ENCODE results near the gene POLR2J. TPM values are rescaled to one million over a fixed set of nuclear protein-coding genes. Genes with fewer than 3 reads are reported as not detected.
A peak's percentile ranks its signal among the peaks of the same experiment; 100 is the strongest.

Gene POLR2J
- total RNA-seq, 2 experiments from 2014 or later, result 49.1 to 54.7 TPM

- intact Hi-C loops (cut with micrococcal nuclease), result no loop called here
- Mint-ChIP-seq H3K9me3 (no peaks in the 10 kb centered on the region), H3K27me3 (no peaks in the 10 kb centered on the region), H3K4me1 (ENCODE audit: low read depth) (peaks cover 14% of the 10 kb centered on the region), H3K27ac (no peak overlapping the region), H3K4me3 (no peak overlapping the region), H3K36me3 (ENCODE audit: low read depth) (peaks cover 6% of the 10 kb centered on the region)
- no peak for TF ChIP-seq CTCF (IDR thresholded peaks at IDR 0.05)
- POLR2A ChIA-PET, result no interaction called here
- CTCF ChIA-PET, result no interaction called here
- DNase-seq (no peak), ATAC-seq (no peak)
Measured at GRCh38 chr7:102469351-102469971, 9.3 kb downstream of the POLR2J start.

DNA sequence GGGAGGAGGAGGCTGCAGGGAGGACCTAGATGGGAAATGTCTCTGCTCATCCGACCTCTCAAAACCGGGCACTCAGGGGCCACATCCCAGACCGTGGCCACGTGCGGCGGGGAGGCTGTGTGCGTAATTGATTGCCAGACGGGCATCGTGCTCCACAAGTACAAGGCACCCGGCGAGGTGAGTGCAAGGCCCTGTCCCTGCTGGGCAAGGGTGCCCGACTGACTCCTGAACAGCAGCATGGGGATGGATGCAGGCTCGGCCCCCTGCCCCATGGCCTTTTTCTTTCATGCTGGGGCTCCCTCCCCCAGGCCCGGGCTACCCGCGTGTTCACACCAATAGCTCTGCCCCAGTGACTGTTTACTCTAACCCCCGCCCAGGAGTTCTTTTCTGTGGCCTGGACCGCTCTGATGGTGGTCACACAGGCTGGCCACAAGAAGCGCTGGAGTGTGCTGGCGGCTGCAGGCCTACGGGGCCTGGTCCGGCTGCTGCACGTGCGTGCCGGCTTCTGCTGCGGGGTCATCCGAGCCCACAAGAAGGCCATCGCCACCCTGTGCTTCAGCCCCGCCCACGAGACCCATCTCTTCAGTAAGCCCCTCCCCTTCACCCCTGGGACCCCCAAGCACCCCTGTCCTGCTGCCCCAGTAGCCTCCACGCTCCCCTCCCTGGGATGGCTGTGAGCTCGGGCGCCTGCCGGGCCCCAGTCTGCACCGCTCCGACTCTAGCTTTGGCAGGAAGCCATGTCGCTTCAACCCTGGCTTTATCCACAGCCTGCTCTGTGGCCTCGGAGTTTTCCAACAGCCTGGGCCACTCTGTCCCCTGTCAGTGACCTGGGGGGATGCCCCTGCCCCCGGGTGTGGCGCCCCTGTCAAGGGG, 10.0 kb downstream of the POLR2J start:
- CTCF ChIA-PET, result no interaction called here
- H3K4me1 Mint-ChIP-seq (ENCODE audit: low read depth), result peaks cover 18% of the 10 kb centered on the region
- DNase-seq (no peak), ATAC-seq (no peak)
- peaks cover 8% of the 10 kb centered on the region for H3K36me3 Mint-ChIP-seq (ENCODE audit: low read depth)
- POLR2A ChIA-PET, result interaction anchor here (0.9 kb wide), 1 partner anchor 185 kb away, joined by 3 read pairs; no protein-coding TSS in a partner anchor
- no peaks in the 10 kb centered on the region for H3K9me3 Mint-ChIP-seq
- H3K27me3 Mint-ChIP-seq, result no peaks in the 10 kb centered on the region
- no peak overlapping the region for H3K4me3 Mint-ChIP-seq
- intact Hi-C loops (cut with micrococcal nuclease), result no loop called here
- TF ChIP-seq CTCF (IDR thresholded peaks at IDR 0.05), result no peak
- H3K27ac Mint-ChIP-seq, result no peak overlapping the region

DNA sequence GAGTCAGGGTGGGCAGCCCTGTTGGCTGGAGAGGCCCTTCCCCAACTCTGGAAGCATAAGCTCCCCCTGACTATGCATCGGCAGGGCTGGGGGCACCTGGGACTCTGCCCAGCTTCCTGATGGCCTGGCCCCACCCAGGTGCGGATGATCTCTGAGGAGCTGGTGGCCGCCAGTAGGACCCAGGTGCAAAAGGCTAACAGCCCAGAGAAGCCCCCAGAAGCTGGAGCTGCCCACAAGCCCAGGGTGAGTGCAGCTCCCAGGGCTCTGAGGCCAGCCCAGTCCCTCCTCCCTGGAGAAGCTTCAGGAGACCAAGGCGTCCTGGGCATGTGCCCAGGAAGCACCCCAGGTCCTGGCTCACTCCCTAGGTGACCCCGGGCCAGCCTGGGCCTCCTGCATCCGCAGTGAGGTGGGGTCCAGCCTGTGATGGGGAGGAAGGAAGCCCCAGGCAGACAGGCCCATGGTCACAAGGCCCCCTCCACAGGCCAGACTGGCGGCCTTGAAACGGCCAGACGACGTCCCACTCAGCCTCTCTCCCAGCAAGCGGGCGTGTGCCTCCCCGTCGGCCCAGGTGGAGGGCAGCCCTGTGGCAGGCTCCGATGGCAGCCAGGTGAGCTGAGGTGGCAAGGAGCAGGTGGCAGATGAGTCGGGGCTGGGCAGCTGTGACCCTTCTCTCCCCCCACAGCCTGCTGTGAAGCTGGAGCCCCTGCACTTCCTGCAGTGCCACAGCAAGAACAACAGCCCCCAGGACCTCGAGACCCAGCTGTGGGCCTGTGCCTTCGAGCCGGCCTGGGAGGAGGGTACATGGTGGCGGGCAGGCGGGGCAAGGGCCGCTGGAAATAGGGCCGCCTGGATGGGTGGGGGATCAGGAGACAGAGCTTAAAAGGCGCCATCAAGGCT, 10.9 kb downstream of the POLR2J start:
- H3K9me3 Mint-ChIP-seq, result no peaks in the 10 kb centered on the region
- intact Hi-C loops (cut with micrococcal nuclease), result no loop called here
- H3K36me3 Mint-ChIP-seq (ENCODE audit: low read depth), result peaks cover 9% of the 10 kb centered on the region
- ChIA-PET CTCF (interaction anchor here (0.6 to 2.6 kb wide), 6 partner anchors 18 to 57 kb away, joined by 3 to 9 read pairs (median 6); partner anchors contain the start of gene ORAI2), POLR2A (interaction anchor here (0.9 to 1.2 kb wide), 2 partner anchors 11 to 184 kb away, joined by 3 read pairs; no protein-coding TSS in a partner anchor)
- ATAC-seq (no peak), DNase-seq (no peak)
- no peak overlapping the region for H3K27ac Mint-ChIP-seq
- H3K4me1 Mint-ChIP-seq (ENCODE audit: low read depth), result peaks cover 20% of the 10 kb centered on the region
- H3K4me3 Mint-ChIP-seq, result no peak overlapping the region
- no peak for TF ChIP-seq CTCF (IDR thresholded peaks at IDR 0.05)
- H3K27me3 Mint-ChIP-seq, result no peaks in the 10 kb centered on the region

GRCh38 chr7:102466097-102466496, 12.6 kb downstream of the POLR2J start:
- no peak for TF ChIP-seq CTCF (IDR thresholded peaks at IDR 0.05)
- H3K9me3 Mint-ChIP-seq, result no peaks in the 10 kb centered on the region
- H3K4me1 Mint-ChIP-seq (ENCODE audit: low read depth), result peaks cover 26% of the 10 kb centered on the region
- ChIA-PET POLR2A (interaction anchor here (0.8 to 3.5 kb wide), 3 partner anchors 12 to 70 kb away, joined by 4 to 17 read pairs (median 11); partner anchors contain the start of gene PRKRIP1), CTCF (interaction anchor here (1.2 to 2.6 kb wide), 5 partner anchors 16 to 54 kb away, joined by 3 to 9 read pairs (median 6); partner anchors contain the start of gene ORAI2)
- intact Hi-C loops (cut with micrococcal nuclease), result no loop called here
- H3K27ac Mint-ChIP-seq, result no peak overlapping the region
- peaks cover 4% of the 10 kb centered on the region for H3K36me3 Mint-ChIP-seq (ENCODE audit: low read depth)
- no peaks in the 10 kb centered on the region for H3K27me3 Mint-ChIP-seq
- peak overlapping the region; percentile 94 for H3K4me3 Mint-ChIP-seq
- DNase-seq, result no peak
- ATAC-seq, result no peak
